HUES6 (cell line): ENCODE measurements around the gene QRICH1.
A peak's percentile ranks its signal among the peaks of the same experiment; 100 is the strongest.

Experiments used
- H3K27ac ChIP-seq: 2 replicates; pipeline ENCODE4 v1.7.0; 2013; ENCODE audit warnings: low read depth, mild to moderate bottlenecking, low read length, inconsistent platforms
- H3K27me3 ChIP-seq: 2 replicates; pipeline ENCODE4 v1.6.1; 2013; ENCODE audit warnings: low read length; ENCODE audit not compliant: control insufficient read depth, insufficient read depth
- H3K36me3 ChIP-seq: 2 replicates; pipeline ENCODE4 v1.6.1; 2013; ENCODE audit warnings: low read length; ENCODE audit not compliant: control insufficient read depth, insufficient read depth
- H3K4me1 ChIP-seq: 2 replicates; pipeline ENCODE4 v1.6.1; 2013; ENCODE audit warnings: low read length; ENCODE audit not compliant: control insufficient read depth, insufficient read depth
- H3K4me3 ChIP-seq: 2 replicates; pipeline ENCODE4 v1.5.1; 2013; ENCODE audit warnings: low read depth, low read length
- H3K9ac ChIP-seq: one replicate; pipeline ENCODE4 v1.6.1; 2013; ENCODE audit warnings: mild to moderate bottlenecking, low read length
- H3K9me3 ChIP-seq: 2 replicates; pipeline ENCODE4 v1.6.1; 2013; ENCODE audit warnings: low read depth, low read length; ENCODE audit not compliant: control insufficient read depth, insufficient read depth

Gene QRICH1

DNA sequence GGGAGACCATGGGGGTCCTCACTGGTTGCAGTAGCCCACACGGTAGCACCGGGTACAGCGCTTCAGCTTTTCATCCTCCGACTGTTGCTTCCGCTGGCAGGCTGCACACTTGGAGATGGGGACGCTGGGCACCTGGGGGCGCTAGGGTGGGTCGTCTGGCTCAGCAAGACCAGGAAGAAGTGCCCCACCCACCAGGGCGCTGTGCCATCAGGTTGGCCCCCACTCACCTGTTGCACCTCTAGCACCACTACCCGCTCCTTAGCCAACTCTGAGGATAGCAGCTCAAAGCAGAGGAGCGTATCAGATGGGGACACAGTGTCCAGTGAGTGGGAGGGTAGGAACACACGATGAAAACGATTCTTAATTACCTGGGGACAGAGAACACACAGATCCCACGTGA, 18.4 kb upstream of the QRICH1 start:
- Histone ChIP-seq H3K9me3 (no peaks in the 10 kb centered on the region), H3K27me3 (no peaks in the 10 kb centered on the region), H3K9ac (no peak overlapping the region), H3K27ac (no peak overlapping the region), H3K36me3 (peaks cover 95% of the 10 kb centered on the region), H3K4me1 (no peaks in the 10 kb centered on the region), H3K4me3 (no peak overlapping the region)

DNA sequence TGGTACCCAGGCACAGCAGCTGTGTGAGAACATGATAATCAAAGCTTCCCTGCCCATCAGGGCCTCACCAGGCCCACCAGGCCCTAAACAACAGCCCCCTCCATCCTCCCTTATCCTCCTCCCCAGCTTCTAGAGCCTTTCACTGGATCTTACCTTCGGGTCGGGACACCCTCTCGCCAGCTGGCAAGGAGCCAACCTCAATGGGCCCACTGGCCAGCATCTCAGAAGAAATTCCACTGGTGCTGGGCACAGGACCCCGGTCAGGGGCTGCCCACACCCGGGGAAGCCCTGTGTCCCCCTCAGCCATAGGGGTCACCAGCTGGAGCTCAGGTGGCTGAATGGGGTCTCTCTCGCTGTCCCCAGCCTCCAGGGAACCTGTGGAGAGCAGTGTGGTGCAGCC, 17.5 kb upstream of the QRICH1 start:
- H3K4me1 ChIP-seq: no peaks in the 10 kb centered on the region
- H3K9ac ChIP-seq: no peak overlapping the region
- H3K36me3 ChIP-seq: peaks cover 86% of the 10 kb centered on the region
- no peaks in the 10 kb centered on the region for H3K27me3 ChIP-seq
- no peaks in the 10 kb centered on the region for H3K9me3 ChIP-seq
- no peak overlapping the region for H3K27ac ChIP-seq
- no peak overlapping the region for H3K4me3 ChIP-seq

DNA sequence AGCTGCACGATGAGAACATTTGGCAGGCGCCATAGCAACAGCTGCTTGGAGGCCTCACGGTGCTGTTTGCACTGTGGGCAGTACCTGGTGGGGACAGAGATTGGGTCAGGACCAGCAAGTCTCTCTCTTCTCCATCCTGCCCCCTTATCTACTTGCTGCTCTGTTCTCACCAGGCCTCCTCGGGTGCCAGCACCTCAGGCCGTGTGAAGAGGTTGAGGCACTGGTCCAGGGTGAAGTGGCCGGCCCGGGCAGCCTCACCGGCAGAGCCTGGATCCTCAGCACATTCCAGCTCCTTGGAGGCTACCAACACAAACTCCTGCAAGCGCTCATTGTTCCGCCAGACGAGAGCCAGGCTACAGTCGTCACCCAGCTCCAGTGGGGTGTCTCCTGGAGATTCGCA, 16.9 kb upstream of the QRICH1 start:
- H3K9me3 ChIP-seq: no peaks in the 10 kb centered on the region
- no peaks in the 10 kb centered on the region for H3K27me3 ChIP-seq
- H3K4me1 ChIP-seq: no peaks in the 10 kb centered on the region
- H3K27ac ChIP-seq: no peak overlapping the region
- H3K9ac ChIP-seq: no peak overlapping the region
- peaks cover 81% of the 10 kb centered on the region for H3K36me3 ChIP-seq
- no peak overlapping the region for H3K4me3 ChIP-seq

DNA sequence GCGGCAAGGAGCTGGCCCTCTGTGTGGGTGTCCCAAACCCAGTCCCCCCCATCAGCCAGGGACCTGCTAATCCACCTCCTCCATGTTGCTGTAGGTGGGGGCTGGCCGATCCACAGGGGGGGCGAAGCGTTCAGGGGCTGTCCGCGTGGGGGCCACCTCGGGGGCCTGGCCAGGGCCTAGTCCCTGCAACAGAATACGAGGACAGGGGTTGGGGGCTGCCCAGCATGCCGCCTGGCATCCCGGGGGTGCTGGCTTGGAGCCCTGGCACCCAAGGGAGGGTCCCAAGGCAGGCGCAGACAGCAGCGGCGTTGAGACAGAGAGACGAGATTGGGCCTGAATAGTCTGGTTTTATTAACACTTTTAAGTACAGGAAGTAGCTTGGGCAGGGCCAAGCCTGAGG, 14.5 kb upstream of the QRICH1 start:
- H3K9ac ChIP-seq: no peak overlapping the region
- H3K36me3 ChIP-seq: peaks cover 58% of the 10 kb centered on the region

DNA sequence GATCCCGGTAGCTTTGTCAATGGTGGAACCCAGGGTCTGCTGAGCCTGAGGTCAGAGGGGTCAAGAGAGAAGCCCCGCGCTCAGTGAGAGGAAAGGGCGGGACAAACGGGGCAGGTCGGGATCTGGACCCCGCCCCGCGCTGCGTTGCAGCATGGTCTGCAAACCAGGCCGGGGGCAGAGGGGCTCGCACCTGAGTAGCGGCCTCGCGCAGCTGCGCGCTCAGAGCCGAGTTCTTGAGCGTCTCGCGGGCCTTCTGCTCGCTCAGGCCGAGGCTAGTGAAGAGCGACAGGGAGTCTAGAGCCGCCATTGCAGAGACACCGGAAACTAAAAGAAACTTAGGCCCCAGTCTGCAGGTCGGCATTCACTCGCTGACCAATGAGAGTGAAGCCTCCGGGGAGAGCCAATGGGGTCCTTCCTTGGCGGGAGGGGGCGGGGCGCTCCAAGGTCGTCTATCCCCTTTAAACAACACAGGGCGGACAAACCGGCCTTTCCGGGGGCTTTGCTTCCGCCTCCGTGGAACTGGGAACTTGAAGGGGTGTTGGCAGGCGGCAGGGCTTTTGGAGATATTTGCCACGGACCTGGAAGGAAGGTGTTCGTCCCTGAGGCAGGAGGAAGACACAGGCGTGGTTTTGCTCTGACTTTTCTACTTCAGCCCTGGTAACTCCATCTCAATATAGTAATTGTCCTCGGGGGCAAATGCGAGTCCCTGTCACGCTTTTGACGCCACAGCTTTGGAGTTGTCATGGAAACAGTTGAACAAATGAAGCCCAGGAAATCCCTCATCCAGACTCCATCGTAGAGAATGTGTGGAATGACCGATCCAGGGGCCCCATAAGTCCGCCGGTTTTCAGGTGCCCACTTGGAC, 10.8 kb upstream of the QRICH1 start, which contains the start of gene QARS1:
QARS1 (minus strand) TSS at position 331 of the 865 bp plus-strand sequence; CDS start at position 307, 24 bp downstream.
- peaks cover 7% of the 10 kb centered on the region for H3K4me1 ChIP-seq
- peak within 1 kb of the TSS; percentile 90 for H3K27ac ChIP-seq
- peak within 1 kb of the TSS; percentile 81 for H3K4me3 ChIP-seq
- H3K9ac ChIP-seq: peak within 1 kb of the TSS; percentile 94
- no peaks in the 10 kb centered on the region for H3K27me3 ChIP-seq
- peaks cover 60% of the 10 kb centered on the region for H3K36me3 ChIP-seq
- no peaks in the 10 kb centered on the region for H3K9me3 ChIP-seq

More for the DNA sequence above, 14.5 kb upstream of the QRICH1 start:
- Histone ChIP-seq H3K4me1 (peaks cover 7% of the 10 kb centered on the region), H3K27ac (no peak overlapping the region), H3K27me3 (no peaks in the 10 kb centered on the region), H3K4me3 (no peak overlapping the region), H3K9me3 (no peaks in the 10 kb centered on the region)

DNA sequence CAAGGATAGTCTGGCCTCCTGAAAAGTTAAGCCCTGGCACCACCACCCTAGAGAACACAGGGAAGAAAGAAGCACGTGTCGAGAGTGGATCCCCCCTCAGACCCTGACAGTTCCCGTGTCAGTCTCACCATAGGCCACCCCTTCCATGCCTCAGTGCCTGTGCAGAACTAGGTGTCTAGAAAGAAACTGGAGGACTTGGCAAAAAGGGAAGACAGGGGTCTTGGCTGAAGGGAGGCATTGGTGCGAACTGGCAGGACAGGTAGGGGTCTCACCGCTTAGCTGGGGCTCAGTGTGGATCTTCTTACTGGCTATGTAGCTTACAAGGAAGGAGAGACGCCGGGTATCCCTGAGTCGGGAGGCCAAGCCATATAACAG, 10.2 kb upstream of the QRICH1 start:
- peak overlapping the region; percentile 90 for H3K27ac ChIP-seq

DNA sequence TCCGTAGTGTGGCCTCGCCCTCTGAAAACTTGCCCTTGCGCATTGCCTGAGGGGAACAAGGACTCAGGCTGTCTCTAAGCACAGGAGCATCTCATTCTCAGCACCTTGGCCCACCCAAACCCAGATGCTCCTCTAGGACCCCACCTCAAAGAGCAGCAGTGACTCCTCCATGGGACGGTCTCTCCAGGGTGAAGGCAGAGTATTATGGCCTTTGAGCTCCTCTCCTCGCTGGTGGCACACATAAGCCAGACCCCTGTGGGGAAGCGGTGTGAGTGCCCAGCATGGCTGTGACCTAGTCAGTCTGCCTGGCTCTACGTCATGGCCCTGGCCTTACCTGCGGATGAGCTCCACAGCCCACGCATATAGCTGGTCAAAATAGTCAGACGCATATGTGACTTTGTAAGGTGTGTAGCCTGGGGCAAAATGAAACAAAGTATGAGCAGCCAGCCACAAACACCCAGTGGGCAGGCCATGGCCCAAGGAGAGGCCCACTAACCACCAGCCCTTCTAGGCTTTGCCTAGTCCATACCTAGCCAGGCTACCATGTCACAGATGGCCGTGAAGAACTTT, 6.3 kb upstream of the QRICH1 start:
- peaks cover 7% of the 10 kb centered on the region for H3K4me1 ChIP-seq
- H3K27me3 ChIP-seq: no peaks in the 10 kb centered on the region
- no peak overlapping the region for H3K9ac ChIP-seq
- no peak overlapping the region for H3K27ac ChIP-seq
- H3K4me3 ChIP-seq: no peak overlapping the region
- H3K9me3 ChIP-seq: no peaks in the 10 kb centered on the region
- H3K36me3 ChIP-seq: peaks cover 67% of the 10 kb centered on the region

More for the DNA sequence above, 10.2 kb upstream of the QRICH1 start:
- Histone ChIP-seq H3K27me3 (no peaks in the 10 kb centered on the region), H3K9ac (peak overlapping the region; percentile 94), H3K36me3 (peaks cover 60% of the 10 kb centered on the region), H3K4me3 (peak overlapping the region; percentile 81), H3K4me1 (peaks cover 7% of the 10 kb centered on the region), H3K9me3 (no peaks in the 10 kb centered on the region)

DNA sequence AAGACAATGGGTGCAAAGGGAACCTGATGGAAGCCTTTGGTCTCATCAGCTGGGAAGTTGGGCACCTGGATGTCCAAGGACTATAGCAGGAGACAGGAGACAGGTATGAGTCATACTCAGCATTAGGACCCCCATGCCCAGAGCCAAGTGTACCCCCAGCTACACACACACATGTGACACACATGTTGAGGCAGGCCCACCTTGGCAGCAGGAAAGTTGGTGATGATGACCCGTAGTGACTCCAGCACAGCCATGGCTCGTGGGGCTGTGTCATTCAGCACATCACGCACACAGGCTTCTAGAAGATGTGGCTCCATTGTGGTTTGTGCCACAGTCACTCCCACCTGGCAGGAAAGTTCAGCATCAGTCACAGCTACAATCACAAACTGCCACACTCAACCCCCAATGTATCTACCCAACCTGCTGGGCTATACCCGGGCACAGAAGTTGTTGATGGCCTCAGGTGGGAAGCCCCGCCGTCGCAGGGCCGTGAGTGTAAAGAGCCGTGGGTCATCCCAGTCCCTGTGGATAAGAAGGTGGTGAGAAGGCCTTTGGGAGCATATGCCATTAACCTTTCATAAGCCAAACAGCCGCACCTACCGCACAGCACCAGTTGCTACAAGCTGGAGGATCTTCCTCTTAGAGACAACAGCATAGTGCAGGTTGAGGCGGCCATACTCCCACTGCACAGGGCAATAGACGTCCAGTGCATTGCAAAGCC, 5.2 kb upstream of the QRICH1 start:
- H3K9ac ChIP-seq: no peak overlapping the region
- no peak overlapping the region for H3K27ac ChIP-seq
- H3K27me3 ChIP-seq: no peaks in the 10 kb centered on the region
- peaks cover 8% of the 10 kb centered on the region for H3K4me1 ChIP-seq
- H3K36me3 ChIP-seq: peaks cover 67% of the 10 kb centered on the region
- H3K4me3 ChIP-seq: no peak overlapping the region
- H3K9me3 ChIP-seq: no peaks in the 10 kb centered on the region

DNA sequence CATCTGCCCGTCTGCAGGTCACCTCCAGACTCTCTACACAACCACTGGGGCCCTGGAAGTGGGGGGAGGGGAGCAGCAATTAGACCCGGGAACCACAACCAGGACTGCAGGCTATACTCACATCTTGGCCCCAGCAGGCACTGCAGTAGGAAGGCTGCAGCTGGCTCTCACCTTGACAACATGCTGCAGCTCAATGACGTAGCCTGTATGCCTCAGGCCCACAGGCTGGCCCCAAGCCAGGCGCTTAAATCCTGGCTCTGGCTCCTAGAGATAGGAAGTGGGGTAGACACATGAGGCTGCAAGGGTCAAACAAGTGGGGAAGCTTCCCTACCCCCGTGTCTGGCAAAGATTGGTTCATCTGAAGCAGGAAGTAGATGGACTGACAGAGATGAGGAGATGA, 4.6 kb upstream of the QRICH1 start:
- peaks cover 67% of the 10 kb centered on the region for H3K36me3 ChIP-seq

DNA sequence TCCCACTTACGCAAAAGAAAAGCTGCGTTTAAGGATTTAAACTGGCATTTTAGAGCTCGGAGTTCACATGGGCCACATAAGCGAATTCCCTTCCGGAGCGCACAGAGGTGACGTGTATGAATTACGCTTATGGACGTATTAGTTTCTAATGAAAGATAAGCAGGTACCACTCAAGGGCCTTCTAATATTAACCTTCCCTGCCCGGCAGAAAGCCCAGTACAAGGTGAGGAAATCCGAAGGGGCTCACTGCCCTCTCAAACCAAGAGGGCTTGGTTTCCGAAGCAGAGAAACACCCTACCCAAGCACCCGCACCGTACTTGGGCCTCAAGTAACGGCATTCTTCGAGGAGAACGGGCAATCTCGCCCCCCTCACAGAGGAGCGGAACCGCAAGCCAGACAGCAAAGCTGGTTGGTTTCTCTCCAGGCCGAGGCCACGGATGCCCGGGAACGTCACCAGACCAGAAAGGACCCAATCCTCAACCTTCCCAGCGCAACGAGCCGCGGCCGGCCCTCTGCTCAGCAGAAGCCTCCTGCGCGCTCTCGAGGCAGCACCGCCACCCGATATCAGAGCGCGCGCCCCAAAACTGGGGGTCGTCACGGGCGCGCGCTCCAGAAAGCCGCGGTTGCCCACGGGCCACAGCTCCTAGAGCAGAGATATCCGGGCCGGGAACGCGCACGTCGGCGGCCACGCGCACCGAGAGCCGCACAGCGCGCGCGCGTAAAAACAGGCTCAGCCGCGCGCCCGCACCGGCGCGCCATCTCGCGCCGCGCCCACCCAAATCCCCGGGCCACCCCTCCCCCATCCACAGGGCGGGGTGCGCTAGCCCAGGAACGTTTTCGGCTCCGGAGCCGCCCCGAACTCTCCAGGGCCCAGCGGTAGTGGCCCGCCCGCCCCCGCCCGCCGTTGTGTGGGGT, 676 bp downstream of the QRICH1 start:
- no peaks in the 10 kb centered on the region for H3K9me3 ChIP-seq
- peak overlapping the region; percentile 95 for H3K9ac ChIP-seq
- peaks cover 7% of the 10 kb centered on the region; the same call in 1 of the 2 replicates for H3K4me1 ChIP-seq
- H3K36me3 ChIP-seq: peaks cover 35% of the 10 kb centered on the region
- peak overlapping the region; percentile 85 for H3K4me3 ChIP-seq
- no peaks in the 10 kb centered on the region for H3K27me3 ChIP-seq
- H3K27ac ChIP-seq: peak overlapping the region; percentile 94

More for the DNA sequence above, 4.6 kb upstream of the QRICH1 start:
- Histone ChIP-seq H3K4me3 (no peak overlapping the region), H3K9me3 (no peaks in the 10 kb centered on the region), H3K27me3 (no peaks in the 10 kb centered on the region), H3K9ac (no peak overlapping the region), H3K4me1 (peaks cover 3% of the 10 kb centered on the region; the same call in 1 of the 2 replicates), H3K27ac (no peak overlapping the region)
